Endometrium (tissue), 2 donors: ENCODE measurements around the gene APCS.

Experiments used
- FAIRE-seq: peaks from 2 replicates; lab custom pipeline; 2012; peaks lifted over from hg19 to GRCh38; lab: Jason Lieb, UNC
- donor health status: control.
- donor health status: control.

Gene APCS

DNA sequence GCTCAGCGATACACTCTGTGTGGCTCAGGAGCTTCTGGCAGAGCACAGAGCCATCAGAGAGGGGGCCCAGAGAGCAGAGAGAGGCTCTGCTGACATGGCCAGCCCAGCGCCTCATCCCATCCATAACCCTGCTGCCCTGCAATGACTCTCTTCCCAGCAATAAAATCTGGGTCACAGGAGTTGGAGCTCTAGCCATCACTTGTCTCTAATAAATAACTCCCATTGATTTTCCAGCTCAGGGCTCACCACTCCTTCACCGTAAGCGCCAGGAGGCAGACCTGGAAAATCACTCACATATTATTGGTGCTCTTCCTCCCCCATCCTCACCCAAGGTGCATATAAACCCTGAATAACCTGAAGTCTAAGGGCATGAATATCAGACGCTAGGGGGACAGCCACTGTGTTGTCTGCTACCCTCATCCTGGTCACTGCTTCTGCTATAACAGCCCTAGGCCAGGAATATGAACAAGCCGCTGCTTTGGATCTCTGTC lies at the start of gene APCS:
TSS of gene APCS (plus strand) at position 366 of the 491 bp plus-strand sequence. CDS start at position 462, 96 bp downstream.
- FAIRE-seq, result no peak

DNA sequence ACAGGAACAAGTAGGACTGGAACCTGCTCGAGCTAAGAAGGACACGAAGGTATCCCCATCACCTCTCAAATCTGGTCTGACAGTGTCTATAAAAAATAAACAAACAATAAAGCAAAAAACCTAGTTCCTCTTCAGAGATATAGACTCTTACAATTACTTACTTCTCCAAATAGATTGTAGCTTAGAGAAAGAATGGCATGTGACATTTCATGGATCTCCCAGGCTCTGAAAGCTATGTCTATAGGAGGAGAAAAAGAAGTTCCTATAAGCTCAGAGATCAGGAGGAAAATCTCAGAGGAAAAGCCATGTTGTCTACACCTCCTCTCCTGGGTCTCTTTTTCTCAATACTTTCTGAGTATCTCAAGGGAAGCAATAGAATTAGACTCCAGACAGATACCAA lies 39.5 kb upstream of the APCS start:
- no peak for FAIRE-seq

GRCh38 chr1:159554261-159554660 lies 33.4 kb upstream of the APCS start:
- FAIRE-seq, result no peak

DNA sequence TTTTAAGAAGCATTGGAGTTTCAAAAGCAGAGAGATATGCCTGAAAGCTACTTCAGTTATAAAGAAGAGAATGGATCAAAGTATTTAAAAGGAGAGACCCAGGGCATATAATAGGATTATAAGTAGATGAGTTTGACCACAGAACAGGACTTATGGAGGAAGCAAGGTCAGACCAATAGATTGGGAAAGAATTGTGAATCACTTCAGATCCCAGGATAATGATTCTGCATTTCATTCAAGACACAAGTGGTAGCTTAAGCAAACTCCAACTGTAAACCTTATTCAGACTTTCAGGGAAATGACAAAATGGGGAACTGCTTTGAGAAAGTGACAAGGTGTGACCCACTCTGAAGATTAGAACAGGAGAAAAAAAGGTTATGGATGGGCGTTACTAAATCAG lies 32.9 kb upstream of the APCS start:
- FAIRE-seq, result no peak

DNA sequence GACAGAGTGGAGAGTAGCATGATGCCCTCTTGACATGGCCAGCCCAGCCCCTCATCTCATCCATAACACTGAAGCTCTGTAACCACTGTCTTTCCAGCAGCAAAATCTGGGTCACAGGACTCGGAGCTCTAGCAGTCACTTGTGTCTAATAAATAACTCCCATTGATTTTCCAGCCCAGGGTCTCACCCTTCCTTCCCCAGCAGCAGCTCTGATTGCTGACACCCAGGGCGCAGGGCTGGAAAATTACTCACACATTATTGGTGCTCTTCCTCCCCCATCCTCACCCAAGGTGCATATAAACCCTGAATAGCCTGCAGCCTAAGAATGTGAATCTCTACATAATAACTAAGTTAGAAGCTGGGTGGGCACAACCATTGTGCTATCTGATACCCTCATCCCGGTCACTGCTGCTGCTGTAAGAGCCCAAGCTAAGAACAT lies 30.7 kb upstream of the APCS start:
- FAIRE-seq, result no peak

- no peak for FAIRE-seq
These were observed 27.0 kb upstream of the APCS start for GRCh38 chr1:159560599-159560998.

GRCh38 chr1:159561497-159561896 lies 26.1 kb upstream of the APCS start:
- no peak for FAIRE-seq

GRCh38 chr1:159562680-159563079 lies 24.9 kb upstream of the APCS start:
- no peak for FAIRE-seq

GRCh38 chr1:159577446-159577845 lies 10.2 kb upstream of the APCS start:
- no peak for FAIRE-seq

- no peak for FAIRE-seq
These were observed 7.3 kb upstream of the APCS start for GRCh38 chr1:159580340-159580739.

GRCh38 chr1:159581422-159581821 lies 6.2 kb upstream of the APCS start:
- no peak for FAIRE-seq

GRCh38 chr1:159584536-159584935 lies 3.1 kb upstream of the APCS start:
- FAIRE-seq, result no peak

DNA sequence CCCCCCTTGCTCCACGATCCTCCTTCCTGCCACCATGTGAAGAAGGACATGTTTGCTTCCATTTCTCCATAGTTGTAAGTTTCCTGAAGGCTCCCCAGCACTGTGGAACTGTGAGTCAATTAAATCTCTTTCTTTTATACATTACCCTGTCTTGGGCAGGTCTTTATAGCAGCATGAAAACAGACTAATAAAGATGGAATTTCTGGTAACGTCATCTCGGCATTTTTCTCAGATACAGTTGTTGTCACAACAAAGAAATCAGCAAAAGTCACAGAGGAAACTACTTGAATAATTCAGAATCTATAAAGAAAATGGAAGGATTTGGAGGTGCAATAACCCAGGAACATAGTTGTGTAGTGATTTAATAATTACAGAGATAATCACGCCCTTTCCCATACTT lies 4.4 kb downstream of the APCS start:
- no peak for FAIRE-seq

DNA sequence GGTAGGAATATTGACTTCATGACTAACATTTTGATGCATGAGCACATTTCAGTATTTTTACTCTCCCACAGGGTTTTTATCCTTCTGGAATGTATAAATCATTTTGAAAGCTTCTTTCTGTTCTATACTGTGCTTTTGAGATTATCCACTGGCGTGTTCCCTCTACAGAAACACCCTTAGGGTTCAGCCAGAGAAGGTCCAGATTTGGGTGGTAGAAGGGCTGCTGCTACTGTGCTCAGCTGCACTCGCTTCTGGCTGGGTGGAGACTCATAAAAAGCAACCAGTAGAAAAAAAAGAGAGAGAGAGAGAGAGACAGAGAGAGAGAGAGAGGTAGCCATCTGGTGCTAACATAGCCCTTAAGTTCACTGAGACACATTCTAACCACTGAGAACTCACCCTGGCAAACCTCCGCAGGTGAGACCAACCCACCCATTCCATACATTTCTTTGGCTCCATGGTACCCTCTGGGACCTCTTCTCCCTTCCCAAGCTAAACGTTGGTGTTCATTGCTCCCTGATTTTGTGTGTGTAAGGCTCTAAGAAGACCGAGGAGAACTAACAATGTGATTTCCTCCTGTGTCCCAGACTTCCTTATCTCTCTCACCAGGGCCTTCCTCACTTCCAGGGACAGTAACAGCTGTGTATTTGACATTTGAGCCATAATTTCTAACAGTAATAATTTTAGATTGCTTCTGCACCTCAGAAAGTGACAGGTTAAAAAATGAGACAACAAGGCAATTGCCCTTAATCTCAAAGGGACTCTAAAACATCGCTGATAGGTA lies 7.2 kb downstream of the APCS start:
- no peak for FAIRE-seq

- no peak for FAIRE-seq
These were observed 10.6 kb downstream of the APCS start for GRCh38 chr1:159598196-159598595.

- no peak for FAIRE-seq
These were observed 13.3 kb downstream of the APCS start for GRCh38 chr1:159600894-159601293.

GRCh38 chr1:159602501-159602999 lies 14.9 kb downstream of the APCS start:
- FAIRE-seq, result no peak

DNA sequence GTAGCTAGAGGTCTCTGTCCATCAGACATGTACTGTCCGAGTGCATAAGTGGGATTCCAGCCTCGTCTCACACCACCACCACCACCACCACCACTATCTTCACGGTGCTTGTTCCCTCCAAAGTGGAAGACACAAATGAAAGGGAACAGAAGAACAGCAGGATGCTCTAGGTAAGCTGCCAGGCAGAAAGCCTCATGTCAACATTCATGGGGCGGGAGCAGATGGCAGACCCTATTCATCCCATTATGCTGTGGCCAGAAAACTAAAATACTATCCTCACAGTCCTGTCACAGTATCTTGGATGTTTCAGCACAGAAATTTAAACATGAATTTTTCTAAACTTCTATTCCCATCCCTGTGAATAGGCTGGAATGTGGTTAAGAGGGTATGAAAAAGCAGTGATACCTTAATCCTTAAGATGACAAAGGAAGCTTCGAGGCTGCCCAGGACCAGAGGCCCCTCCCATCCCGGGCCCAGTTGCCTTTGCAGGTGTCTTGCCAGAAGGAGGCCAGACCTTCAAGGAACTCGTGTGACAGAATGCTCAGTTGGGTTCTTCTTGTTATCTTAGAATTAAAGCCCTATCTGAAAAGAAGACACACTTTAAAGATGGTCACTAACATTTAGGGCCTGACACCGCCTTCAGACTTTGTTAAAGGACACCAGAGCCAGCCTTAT lies 24.7 kb downstream of the APCS start:
- no peak for FAIRE-seq

- no peak for FAIRE-seq
These were observed 45.3 kb downstream of the APCS start for GRCh38 chr1:159632922-159633321.
